H1 (cell line): ENCODE results near the gene ANKRD24. TPM values are rescaled to one million over a fixed set of nuclear protein-coding genes. Genes with fewer than 3 reads are reported as not detected.

ENCODE experiments used
- CTCF ChIA-PET: fragments of 300-600 bp; sonication (Branson Sonifier 250); formaldehyde crosslinking; loops from one replicate; lab custom pipeline; 2021; ENCODE audit not compliant: partially characterized antibody; lab: Charles Lee
- POLR2A ChIA-PET: fragments of 300-600 bp; sonication (Branson Sonifier 250); formaldehyde crosslinking; loops from one replicate; lab custom pipeline; 2021; ENCODE audit warnings: inconsistent platforms; ENCODE audit not compliant: partially characterized antibody; lab: Charles Lee
- DNase-seq, 2 experiments: peaks; one replicate each; pipeline versions ENCODE4 v3.0.0 to v3.0.0-alpha.2; 2010 to 2022; ENCODE audit warnings: low spot score in 2 of 2, low read depth in 1 of 2, mixed read lengths in 1 of 2
- FAIRE-seq: peaks from 2 replicates; lab custom pipeline; 2011; peaks lifted over from hg19 to GRCh38; lab: Jason Lieb, UNC
- H2AFZ ChIP-seq: 2 replicates; pipeline ENCODE4 v1.8.1; 2012; ENCODE audit warnings: low read length, inconsistent platforms
- H2AK5ac ChIP-seq: 2 replicates; pipeline ENCODE4 v1.6.1; 2013; ENCODE audit warnings: low read depth, low read length
- H2BK120ac ChIP-seq: replicated peaks from 2 replicates; pipeline ENCODE3; 2013; ENCODE audit warnings: low read depth, low read length, inconsistent platforms
- H2BK12ac ChIP-seq: 2 replicates; pipeline ENCODE4 v1.6.1; 2013; ENCODE audit warnings: low read depth, low read length
- H2BK15ac ChIP-seq: 2 replicates; pipeline ENCODE4 v1.6.1; 2013; ENCODE audit warnings: low read length
- H2BK20ac ChIP-seq: 2 replicates; pipeline ENCODE4 v1.6.1; 2013; ENCODE audit warnings: low read length
- H2BK5ac ChIP-seq: 2 replicates; pipeline ENCODE4 v1.6.1; 2013; ENCODE audit warnings: low read depth, low read length
- H3K14ac ChIP-seq: 2 replicates; pipeline ENCODE4 v1.6.1; 2013; ENCODE audit warnings: inconsistent platforms; ENCODE audit not compliant: insufficient read length
- H3K18ac ChIP-seq: 2 replicates; pipeline ENCODE4 v1.6.1; 2013; ENCODE audit warnings: low read length; ENCODE audit errors: extremely low read depth
- H3K23ac ChIP-seq: 2 replicates; pipeline ENCODE4 v1.6.1; 2013; ENCODE audit warnings: inconsistent platforms; ENCODE audit not compliant: insufficient read length
- H3K23me2 ChIP-seq: 2 replicates; pipeline ENCODE4 v1.6.1; 2013; ENCODE audit warnings: low read depth, low read length
- H3K27ac ChIP-seq: 2 replicates; pipeline ENCODE4 v1.6.1; 2011; ENCODE audit warnings: low read depth, low read length, inconsistent platforms
- H3K27me3 ChIP-seq, 4 experiments: replicated peaks in 1 of 4; 1 replicate in 1 of 4; 2 replicates in 3 of 4; pipeline versions ENCODE4 v1.6.1 to v1.8.1; 2011 to 2013; ENCODE audit warnings: low read length in 3 of 4, mild to moderate bottlenecking in 3 of 4, inconsistent platforms in 2 of 4, mixed read lengths in 2 of 4, moderate library complexity in 1 of 4; ENCODE audit not compliant: control insufficient read depth in 3 of 4, insufficient read depth in 3 of 4; ENCODE audit errors: extremely low read depth in 1 of 4
- H3K36me3 ChIP-seq, 4 experiments: 2 replicates each; pipeline versions ENCODE4 v1.6.1 to v1.8.1; 2011 to 2013; ENCODE audit warnings: mild to moderate bottlenecking in 4 of 4, low read length in 3 of 4, moderate library complexity in 2 of 4, control low read depth in 1 of 4, inconsistent platforms in 1 of 4; ENCODE audit not compliant: insufficient read depth in 4 of 4, control insufficient read depth in 2 of 4
- H3K4ac ChIP-seq: replicated peaks from 2 replicates; pipeline ENCODE3; 2013; ENCODE audit warnings: low read length, low read depth, mixed read lengths, inconsistent platforms; ENCODE audit not compliant: insufficient read length
- H3K4me1 ChIP-seq, 4 experiments: replicated peaks in 1 of 4; 1 replicate in 1 of 4; 2 replicates in 3 of 4; pipeline versions ENCODE4 v1.6.1 to v1.8.1; 2011 to 2013; ENCODE audit warnings: low read length in 3 of 4, inconsistent platforms in 2 of 4, mixed read lengths in 1 of 4; ENCODE audit not compliant: insufficient read depth in 4 of 4, control insufficient read depth in 3 of 4
- H3K4me2 ChIP-seq, 2 experiments: 2 replicates each; pipeline versions ENCODE4 v1.6.1 to v1.8.1; 2011 to 2013; ENCODE audit warnings: low read depth in 2 of 2, low read length in 2 of 2, control low read depth in 1 of 2, inconsistent platforms in 1 of 2, mild to moderate bottlenecking in 1 of 2; ENCODE audit not compliant: insufficient read depth in 1 of 2
- H3K4me3 ChIP-seq, 4 experiments: fragments of 200-600, 300-600 bp in 1 of 4; sonication (generic), shearing (Covaris generic), sonication (Bioruptor Twin) in 1 of 4; 2 replicates each; pipeline versions ENCODE4 v1.5.1 to v1.8.1; 2011 to 2016; ENCODE audit warnings: low read length in 4 of 4, low read depth in 3 of 4, control low read depth in 2 of 4, inconsistent platforms in 2 of 4, mild to moderate bottlenecking in 2 of 4, mixed read lengths in 1 of 4, moderate library complexity in 1 of 4; ENCODE audit not compliant: insufficient read depth in 2 of 4; ENCODE audit errors: extremely low read depth in 1 of 4
- H3K56ac ChIP-seq: replicated peaks from 2 replicates; pipeline ENCODE3; 2013; ENCODE audit warnings: low read depth, mild to moderate bottlenecking, mixed read lengths, low read length, inconsistent platforms; ENCODE audit not compliant: insufficient read length
- H3K79me1 ChIP-seq: 2 replicates; pipeline ENCODE4 v1.6.1; 2013; ENCODE audit warnings: low read depth, low read length, control low read depth
- H3K79me2 ChIP-seq, 2 experiments: 2 replicates each; pipeline versions ENCODE4 v1.6.1 to v1.8.1; 2012 to 2013; ENCODE audit warnings: low read length in 2 of 2, mild to moderate bottlenecking in 2 of 2, inconsistent platforms in 1 of 2; ENCODE audit not compliant: insufficient read depth in 2 of 2, control insufficient read depth in 1 of 2
- H3K9ac ChIP-seq, 4 experiments: replicated peaks in 1 of 4; 1 replicate in 1 of 4; 2 replicates in 3 of 4; pipeline versions ENCODE4 v1.6.1 to v1.8.1; 2011 to 2013; ENCODE audit warnings: low read depth in 3 of 4, low read length in 3 of 4, control low read depth in 2 of 4, mild to moderate bottlenecking in 2 of 4, moderate library complexity in 2 of 4, inconsistent platforms in 1 of 4; ENCODE audit errors: extremely low read depth in 1 of 4
- H3K9me3 ChIP-seq, 2 experiments: 2 replicates each; pipeline versions ENCODE4 v1.6.1 to v1.8.1; 2012 to 2013; ENCODE audit warnings: mild to moderate bottlenecking in 2 of 2, moderate library complexity in 2 of 2, control low read depth in 1 of 2, inconsistent platforms in 1 of 2, low read depth in 1 of 2, low read length in 1 of 2, mixed read lengths in 1 of 2; ENCODE audit not compliant: insufficient read depth in 2 of 2
- H4K20me1 ChIP-seq, 2 experiments: replicated peaks in 1 of 2; 2 replicates each; pipeline versions ENCODE3 to v1.8.1; 2011 to 2013; ENCODE audit warnings: inconsistent platforms in 2 of 2, low read length in 2 of 2, mild to moderate bottlenecking in 1 of 2; ENCODE audit not compliant: insufficient read depth in 2 of 2, control insufficient read depth in 1 of 2
- H4K5ac ChIP-seq: 2 replicates; pipeline ENCODE4 v1.6.1; 2013; ENCODE audit warnings: low read length, low read depth, mixed read lengths, inconsistent platforms; ENCODE audit not compliant: insufficient read length
- H4K8ac ChIP-seq: 2 replicates; pipeline ENCODE4 v1.8.0; 2013; ENCODE audit warnings: mild to moderate bottlenecking, moderate library complexity, low read length, inconsistent platforms; ENCODE audit not compliant: insufficient read depth; ENCODE audit errors: extremely low read depth
- H4K91ac ChIP-seq: replicated peaks from 2 replicates; pipeline ENCODE3; 2013; ENCODE audit warnings: low read length, mixed read lengths, inconsistent platforms; ENCODE audit not compliant: insufficient read length
- ASH2L ChIP-seq: fragments of 200-600, 300-600 bp; sonication (generic); IDR thresholded peaks from one replicate; pipeline ENCODE4 v1.7.1; 2017; ENCODE audit warnings: low read length
- E2F6 ChIP-seq: IDR thresholded peaks from 2 replicates; pipeline ENCODE4 v1.6.1; 2012; ENCODE audit warnings: inconsistent platforms
- FOSL1 ChIP-seq: IDR thresholded peaks from 2 replicates; pipeline ENCODE4 v1.6.1; 2011; ENCODE audit warnings: mild to moderate bottlenecking, low read depth, low read length, moderate library complexity; ENCODE audit not compliant: insufficient read depth
- KDM1A ChIP-seq: fragments of 200-600, 300-600 bp; sonication (generic); IDR thresholded peaks from 2 replicates; pipeline ENCODE4 v1.7.1; 2016; ENCODE audit warnings: mild to moderate bottlenecking, low read length, borderline replicate concordance
- NANOG ChIP-seq: IDR thresholded peaks from 2 replicates; pipeline ENCODE4 v1.6.1; 2011; ENCODE audit warnings: low read length, low read depth, mild to moderate bottlenecking, inconsistent platforms; ENCODE audit not compliant: insufficient read depth, poor library complexity, severe bottlenecking
- POU5F1 ChIP-seq: IDR thresholded peaks from 2 replicates; pipeline ENCODE4 v1.6.1; 2011; ENCODE audit warnings: low read depth, mild to moderate bottlenecking, low read length, moderate library complexity
- SAP30 ChIP-seq: fragments of 300-600 bp; sonication (generic); IDR thresholded peaks from 2 replicates; pipeline ENCODE4 v1.7.1; 2012; ENCODE audit warnings: low read length, moderate library complexity, mild to moderate bottlenecking, inconsistent platforms; ENCODE audit not compliant: insufficient read depth, insufficient replicate concordance
- YY1 ChIP-seq: IDR thresholded peaks from 2 replicates; pipeline ENCODE4 v1.6.1; 2011; ENCODE audit warnings: low read depth, mild to moderate bottlenecking, low read length
- WGBS, 2 experiments: shearing (Covaris generic) in 1 of 2; methylation state at CpG; one replicate each; pipeline versions ENCODE4 v1.1.6 to v1.1.7; 2013 to 2015; ENCODE audit warnings: low lambda C conversion rate in 2 of 2, mixed read lengths in 2 of 2, inconsistent platforms in 1 of 2, low coverage in 1 of 2, missing lambda C conversion rate in 1 of 2; ENCODE audit not compliant: insufficient replicate concordance in 2 of 2, insufficient coverage in 1 of 2, insufficient read length in 1 of 2; ENCODE audit errors: extremely low coverage in 1 of 2, missing lambda C conversion rate in 1 of 2; 5-methylcytosine and 5-hydroxymethylcytosine counted together
- polyA plus RNA-seq, 7 experiments: library from polyadenylated mRNA; depleted of rRNA in 3 of 7; stranded (reverse) in 5 of 7; unstranded in 2 of 7; fragments of >200 nt in 5 of 7; fragments of 200-250 nt in 2 of 7; gene quantifications; 1 replicate in 5 of 7; 2 replicates in 1 of 7; 4 replicates in 1 of 7; pipeline versions ENCODE4 v1.2.1 to v1.2.3, GENCODE V29; 2011 to 2013; ENCODE audit warnings: missing spikeins in 2 of 7, mixed read lengths in 2 of 7
- total RNA-seq: library from RNA; stranded (reverse); fragmentation: NEBNext Ultra II Directional; extraction: Animal tissue kit (Norgen Biotek cat#: 25700); gene quantifications from 2 replicates; pipeline ENCODE4 v1.2.1, GENCODE V29; 2021

The ANKRD24 gene
- total and polyA plus RNA-seq, 2 of the 8 experiments (the other 6 are each of a cell fraction or from before 2014, with no cell fraction given): 7.6 to 14.1 TPM

DNA sequence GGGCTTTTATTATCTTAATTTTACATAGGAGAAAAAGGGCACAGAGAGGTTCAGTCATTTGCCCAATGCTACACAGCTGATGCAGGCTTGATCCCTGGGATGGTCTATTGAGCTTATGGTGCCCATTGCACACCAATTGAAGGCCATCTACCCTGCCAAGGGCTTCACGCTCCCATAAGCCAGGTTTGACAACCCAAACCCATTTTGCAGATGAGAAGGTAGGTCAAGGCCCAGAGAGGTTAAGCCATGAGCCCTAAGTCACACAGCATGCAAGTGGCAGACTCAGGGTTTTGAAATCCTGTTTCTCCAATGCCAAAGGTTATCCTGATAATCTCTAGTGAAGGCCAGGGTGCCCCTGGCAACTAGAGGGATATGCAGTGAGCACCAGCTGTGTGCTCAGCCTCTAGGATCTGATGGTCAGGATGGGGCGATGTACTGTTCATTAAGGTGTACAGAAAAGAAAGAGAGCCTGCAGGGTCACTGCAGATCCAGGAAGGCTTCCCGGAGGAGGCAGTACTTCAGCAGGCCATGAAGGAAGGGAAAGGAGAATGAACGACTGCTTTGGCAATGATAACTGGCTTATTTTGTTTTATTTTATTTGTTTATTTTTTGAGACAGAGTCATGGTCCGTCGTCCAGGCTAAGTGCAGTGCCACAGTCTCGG, 20.9 kb upstream of the ANKRD24 start:
- Histone ChIP-seq H3K79me1 (no peaks in the 10 kb centered on the region), H3K23ac (no peak overlapping the region), H2BK120ac (no peak overlapping the region), H2BK15ac (no peak overlapping the region), H3K4me2 (no peak overlapping the region), H3K36me3 (no peaks in the 10 kb centered on the region), H2BK20ac (no peak overlapping the region; the same call in 1 of the 2 replicates), H4K91ac (no peak overlapping the region), H3K14ac (no peak overlapping the region), H3K9ac (no peak overlapping the region), H4K8ac (no peak overlapping the region), H2AK5ac (no peak overlapping the region), H3K27ac (no peak overlapping the region), H3K79me2 (no peaks in the 10 kb centered on the region), H4K20me1 (no peaks in the 10 kb centered on the region), H2BK12ac (no peak overlapping the region), H3K23me2 (no peaks in the 10 kb centered on the region), H3K56ac (no peak overlapping the region), H2BK5ac (no peak overlapping the region), H3K18ac (no peak overlapping the region), H3K9me3 (no peaks in the 10 kb centered on the region), H4K5ac (no peak overlapping the region), H3K4me1 (no peaks in the 10 kb centered on the region), H3K27me3 (no peaks in the 10 kb centered on the region), H2AFZ (no peak overlapping the region), H3K4ac (no peak overlapping the region), H3K4me3 (no peak overlapping the region)
- 82% methylated on average over 7 of the region's 7 CpGs; no CpG with 5 or more reads in 1 of the 2 experiments for WGBS, 2 experiments
- TF ChIP-seq NANOG (no peak), E2F6 (no peak), ASH2L (no peak), YY1 (no peak), POU5F1 (no peak), KDM1A (peak; percentile 87; the same call in 1 of the 2 replicates), SAP30 (no peak), FOSL1 (no peak)
- FAIRE-seq (no peak), DNase-seq (no peak)
- ChIA-PET CTCF (interaction anchor here (0.7 to 2.7 kb wide), 6 partner anchors 15 to 886 kb away, joined by 3 to 19 read pairs (median 5); no protein-coding TSS in a partner anchor), POLR2A (no interaction called here)
